GM19467 (cell line): ENCODE results near the gene THADA.

Experiments
- ATAC-seq: cut with Tn5 transposase; IDR thresholded peaks from one replicate; pipeline ENCODE4 v1.9.1; 2021; ENCODE audit warnings: mild to moderate bottlenecking, moderate library complexity; ENCODE audit not compliant: unreplicated experiment

Gene THADA

DNA sequence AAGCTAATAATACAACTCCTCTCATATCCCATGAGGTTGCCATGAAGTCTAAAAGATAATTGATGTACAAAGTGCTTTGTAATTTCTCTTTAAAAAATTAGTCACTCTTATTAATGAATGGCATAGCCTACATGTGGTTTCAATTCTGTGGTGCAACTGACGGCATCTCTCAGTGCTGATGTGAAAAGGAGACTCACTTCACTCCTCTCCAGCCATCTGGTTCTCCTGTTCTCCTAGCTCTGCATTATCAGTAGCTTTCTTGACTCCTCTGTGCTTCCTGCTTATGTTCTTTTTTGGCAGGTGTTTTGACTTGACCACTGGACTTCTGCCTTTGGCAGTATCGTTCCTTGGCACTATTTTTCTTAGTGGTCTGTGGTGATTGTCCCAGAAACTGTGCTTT is 234.6 kb downstream of the THADA start:
- ATAC-seq, result no peak

DNA sequence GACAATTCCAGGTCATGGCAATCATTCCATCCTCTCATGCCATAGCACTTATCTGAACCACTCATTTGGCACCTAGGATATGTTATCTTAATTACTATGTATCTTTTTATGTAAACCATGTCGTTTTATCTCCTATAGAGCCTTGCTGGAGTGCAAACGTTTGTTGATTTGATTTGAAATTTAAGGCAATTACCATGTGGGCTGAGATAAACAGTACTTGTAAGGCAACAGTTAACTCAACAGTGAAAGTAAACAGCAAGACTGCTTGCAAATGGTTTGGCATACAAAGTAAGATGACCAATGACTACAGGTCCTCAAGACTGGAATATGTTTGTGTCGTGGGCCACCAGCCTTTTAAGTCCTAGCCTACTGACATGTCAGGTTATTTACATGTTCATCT is 235.7 kb downstream of the THADA start:
- no peak for ATAC-seq

DNA sequence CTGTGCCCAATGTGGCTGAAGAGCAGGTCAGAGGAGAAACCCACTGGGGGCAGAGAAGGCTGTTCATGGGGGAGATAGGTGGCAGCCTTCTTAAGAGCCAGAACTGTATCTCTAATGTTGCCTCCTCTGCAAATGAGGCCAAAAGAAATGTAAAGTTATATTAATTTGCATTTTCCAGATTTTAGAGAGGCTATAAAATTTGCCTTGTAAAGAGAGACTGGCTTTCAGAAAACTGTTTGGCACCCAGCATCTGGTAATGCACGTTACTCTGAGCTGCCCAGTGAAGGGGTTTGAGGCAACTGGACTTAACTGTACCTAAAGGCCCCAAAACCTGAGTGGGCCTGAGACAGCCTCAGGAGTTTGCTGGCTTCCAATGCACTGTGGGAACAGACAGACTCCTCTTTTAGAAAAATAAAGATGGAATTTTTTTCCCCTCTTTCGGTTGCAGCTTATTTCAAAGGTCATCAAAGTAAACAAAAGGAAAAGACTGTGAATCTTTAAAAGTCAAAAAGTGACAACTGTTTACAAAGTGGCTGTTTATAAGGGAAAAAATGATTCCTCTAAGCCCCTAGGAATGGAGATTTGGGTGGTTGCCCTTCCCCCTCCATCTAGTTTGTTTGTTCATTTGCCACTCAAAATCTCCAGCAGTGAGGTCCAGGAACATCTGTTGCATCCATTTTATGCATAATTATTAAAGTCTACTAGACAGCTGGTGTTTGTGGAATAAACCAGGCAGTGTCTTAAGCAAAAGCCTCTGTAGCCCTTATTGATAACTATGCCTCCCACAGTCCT is 237.2 kb downstream of the THADA start:
- ATAC-seq, result no peak

DNA sequence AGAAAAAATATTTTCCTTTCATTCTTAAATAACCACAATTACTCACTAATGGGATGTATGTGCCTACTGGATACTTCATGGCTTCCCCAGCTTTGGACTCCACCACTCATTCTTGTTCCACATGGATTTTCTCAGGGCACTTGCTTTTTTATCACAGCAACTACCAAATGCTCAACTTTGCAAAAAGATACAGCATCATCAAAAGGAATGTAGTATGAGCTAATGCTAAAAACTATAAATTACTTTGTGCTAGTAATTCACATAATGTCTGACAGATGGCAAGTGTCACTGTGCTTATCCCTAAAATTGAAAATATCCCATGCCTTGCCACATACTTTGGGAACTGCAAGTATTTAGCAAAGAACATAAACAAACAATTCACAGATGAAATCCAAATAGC is 239.1 kb downstream of the THADA start:
- no peak for ATAC-seq

DNA sequence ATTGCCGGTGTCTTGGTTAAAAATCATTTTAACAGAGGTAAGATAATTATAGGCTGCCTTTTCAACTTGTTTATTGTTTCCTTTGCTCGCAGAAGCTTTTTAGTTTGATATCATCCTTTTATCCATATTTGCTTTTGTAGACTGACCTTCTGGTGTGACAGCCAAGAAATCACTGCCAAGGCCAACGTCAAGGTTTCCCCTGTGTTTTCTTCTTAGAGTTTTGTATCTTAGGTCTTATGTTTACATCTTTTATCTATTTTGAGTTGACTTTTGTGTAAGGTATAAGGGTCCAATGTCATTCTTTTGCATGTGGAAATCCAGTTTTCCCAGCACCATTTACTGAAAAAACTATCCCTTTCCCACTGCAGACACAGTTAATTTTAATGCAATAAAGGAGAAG is 240.4 kb downstream of the THADA start:
- no peak for ATAC-seq

DNA sequence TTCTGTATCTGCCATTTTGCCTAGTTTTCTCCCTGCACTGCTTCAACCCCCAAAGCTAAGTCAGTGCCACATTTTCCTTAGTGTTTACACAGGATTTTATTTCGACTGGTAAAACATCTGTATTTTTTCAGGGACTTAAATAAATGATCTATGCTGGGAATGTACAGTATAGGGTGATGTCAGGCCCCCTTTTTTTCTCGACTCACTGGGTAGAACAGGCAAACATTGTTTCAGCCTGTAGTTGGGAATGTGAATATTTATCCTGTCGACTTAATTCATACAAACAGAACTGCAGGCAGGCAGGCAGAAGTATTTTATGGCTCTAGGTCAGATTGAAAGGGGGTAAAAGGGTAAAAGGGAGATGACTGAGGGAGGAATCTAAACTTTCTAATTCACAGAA is 245.9 kb downstream of the THADA start:
- no peak for ATAC-seq

DNA sequence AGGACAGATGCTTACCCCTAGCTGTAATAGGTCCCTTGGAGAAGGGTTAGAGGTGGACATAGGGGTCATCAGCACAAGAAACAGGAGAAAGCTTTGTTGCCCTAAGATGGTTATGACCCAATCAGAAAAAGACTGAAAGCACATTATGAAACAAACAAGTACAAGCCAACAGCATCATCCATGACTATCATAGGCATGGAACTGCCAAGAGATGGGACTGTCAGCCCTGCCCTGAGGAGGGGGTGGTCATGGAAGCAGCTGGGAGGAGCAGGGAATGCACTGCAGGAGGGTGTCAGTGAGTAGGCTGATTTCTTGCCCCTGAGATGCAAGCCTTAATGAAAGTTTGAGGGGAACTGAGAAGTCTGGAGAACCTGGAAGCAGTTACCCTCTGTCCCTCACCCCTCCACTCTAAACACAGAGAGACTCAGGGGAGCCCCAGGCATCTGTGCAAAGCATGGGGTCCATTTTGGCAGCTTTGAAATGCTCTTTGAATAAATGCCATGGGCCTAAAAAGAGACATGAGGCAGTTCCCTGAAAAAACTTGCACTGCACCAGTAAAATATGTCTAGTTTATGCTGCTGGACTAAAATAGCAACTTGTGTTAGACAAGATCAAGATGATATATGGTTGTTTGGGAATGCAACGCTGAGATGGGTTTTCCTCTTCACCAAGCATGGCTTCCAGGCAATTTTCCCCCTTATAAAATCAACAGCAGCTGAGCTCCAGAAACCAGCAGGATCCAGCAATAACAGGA is 246.8 kb downstream of the THADA start:
- ATAC-seq, result no peak

GRCh38 chr2:43347746-43348145 is 248.1 kb downstream of the THADA start:
- ATAC-seq, result no peak

DNA sequence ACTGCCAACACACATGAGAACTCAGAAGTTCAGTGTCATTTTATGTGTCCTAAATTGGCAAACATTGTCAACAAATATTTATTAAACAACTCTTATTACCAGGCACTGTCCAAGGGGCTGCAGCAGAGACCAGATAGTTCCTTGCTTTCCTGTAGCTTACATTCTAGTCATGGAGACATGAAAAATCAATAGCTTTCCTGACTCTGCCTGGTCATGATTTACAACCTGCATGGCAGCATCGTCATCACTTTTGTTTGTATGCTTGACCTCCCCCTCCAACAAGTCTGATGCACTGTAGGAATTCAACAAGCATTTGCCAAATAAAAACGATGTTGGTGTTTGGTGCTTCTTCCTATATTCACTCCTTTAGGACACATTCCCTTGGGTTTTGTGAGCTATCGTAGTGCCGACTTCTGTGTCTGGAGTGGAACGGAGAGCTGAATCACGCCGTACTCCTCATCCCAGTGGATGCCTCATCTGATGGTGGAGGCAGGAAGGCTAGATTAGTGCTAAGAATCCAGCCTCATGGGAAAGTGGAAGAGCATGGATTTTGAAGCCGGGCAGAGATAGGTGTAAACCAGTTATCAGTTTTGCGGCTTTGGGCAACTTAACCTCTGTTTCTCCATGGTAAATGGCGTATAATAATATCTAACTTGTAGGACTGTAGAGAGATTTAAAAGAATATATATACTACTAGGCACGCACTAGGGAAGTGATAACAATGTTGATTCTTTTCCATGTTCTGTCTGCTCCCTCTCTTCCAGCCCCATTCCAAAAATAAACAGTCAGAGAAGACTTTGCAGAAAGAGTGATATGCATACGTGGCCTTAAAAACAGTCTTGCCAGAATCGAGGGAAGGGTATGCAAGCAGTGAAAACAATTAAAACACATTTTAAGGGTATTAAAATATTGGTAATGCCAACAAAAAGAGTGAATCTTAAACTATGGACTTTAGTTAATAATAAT is 249.0 kb downstream of the THADA start:
- no peak for ATAC-seq

DNA sequence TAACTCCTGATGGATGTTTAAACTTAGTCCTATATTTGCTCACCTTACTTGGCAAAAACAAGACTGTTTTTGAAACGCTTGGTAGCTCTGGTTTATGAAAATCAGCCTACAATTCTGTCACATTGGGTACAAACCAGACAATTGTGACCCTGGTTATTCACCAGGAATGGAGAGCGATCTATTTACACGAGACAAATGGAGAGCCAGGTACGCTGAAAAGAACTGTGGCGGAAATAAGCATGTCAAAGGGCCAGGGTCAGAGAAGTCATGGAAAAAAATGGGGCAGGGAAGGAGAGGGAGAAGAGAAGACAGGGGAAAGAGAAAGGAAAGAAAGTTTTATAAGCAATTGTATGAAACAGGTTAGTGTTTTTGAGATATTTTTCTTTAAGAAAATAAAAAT is 250.0 kb downstream of the THADA start:
- ATAC-seq, result no peak

- no peak for ATAC-seq
Measured at GRCh38 chr2:43345391-43345813, 250.4 kb downstream of the THADA start.

DNA sequence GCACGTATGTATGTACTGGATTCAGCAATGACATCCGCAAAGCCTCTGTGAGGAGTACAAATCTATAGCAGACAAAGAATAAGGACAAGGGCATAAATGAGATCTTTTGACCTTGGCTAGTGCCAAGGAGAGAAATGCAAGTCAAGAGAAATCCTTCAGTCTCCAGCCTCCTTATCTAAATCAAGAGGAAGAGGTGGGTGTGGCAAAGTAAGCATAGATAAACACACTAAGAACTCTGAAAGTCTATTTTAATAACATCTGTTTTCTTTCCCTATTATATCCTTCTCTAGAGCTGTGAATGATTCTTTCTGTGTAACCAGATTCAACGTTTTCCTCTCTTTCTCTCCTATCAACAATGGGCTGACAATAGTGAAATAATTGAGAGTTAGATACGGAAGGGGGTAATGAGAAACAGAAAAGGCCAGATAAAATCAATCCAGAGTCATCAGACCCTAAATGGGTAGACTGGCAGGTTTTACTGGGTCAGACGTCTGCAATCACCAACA is 250.9 kb downstream of the THADA start:
- ATAC-seq, result no peak

- no peak for ATAC-seq
Measured at GRCh38 chr2:43343573-43344304, 252.1 kb downstream of the THADA start.

DNA sequence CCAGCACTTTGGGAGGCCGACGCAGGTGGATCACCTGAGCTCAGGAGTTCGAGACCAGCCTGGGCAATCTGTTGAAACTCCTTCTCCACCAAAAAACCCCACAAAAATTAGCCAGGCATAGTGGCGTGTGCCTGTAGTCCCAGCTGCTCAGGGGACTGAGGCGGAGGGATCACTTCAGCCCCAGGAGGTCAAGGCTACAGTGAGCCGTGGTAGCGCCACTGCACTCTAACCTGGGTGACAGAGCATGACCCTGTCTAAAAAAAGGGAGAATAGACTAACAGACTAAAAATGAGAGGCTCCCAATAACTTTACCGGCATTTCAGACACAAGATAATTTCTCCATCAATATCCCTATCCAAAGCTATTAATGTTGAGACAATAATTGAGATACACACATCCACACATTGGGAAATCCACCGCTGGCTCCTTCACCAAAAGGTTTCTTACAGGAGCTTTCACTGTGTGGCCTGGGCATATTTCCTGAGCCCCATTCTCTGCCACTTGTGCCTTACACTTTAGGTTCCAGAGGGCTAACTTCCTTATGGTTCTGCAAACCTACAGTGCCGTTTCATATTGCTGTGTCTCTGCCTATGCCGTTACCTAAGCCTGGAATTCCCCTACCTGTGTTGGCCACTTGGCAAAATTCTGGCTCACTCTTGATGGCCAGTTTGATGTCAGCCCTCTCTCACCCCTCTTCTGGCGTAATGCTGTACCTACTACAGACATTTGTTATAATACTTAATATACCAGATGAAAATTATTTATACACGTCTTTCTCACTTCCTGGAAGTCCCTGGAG is 253.7 kb downstream of the THADA start:
- no peak for ATAC-seq

GRCh38 chr2:43340945-43341356 is 254.9 kb downstream of the THADA start:
- ATAC-seq, result no peak

DNA sequence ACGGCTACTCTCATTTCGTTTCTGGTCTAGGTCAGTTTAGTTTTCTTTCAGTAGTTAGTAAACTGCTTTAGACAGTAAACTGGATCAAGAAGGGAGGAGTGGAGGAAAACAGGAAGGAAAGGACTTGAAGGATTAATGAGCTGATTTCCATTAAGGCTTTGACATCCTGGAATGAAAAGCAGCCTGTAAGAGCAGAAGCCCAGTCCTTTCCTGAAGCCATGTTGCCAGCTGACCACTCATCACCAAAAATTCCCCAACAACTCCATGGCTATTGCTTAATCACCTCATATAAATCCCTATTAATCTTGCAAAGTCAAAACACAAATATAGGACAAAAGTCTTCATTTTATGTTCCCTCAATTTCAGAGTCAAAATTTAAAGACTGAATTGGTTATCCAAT is 255.8 kb downstream of the THADA start:
- no peak for ATAC-seq

GRCh38 chr2:43333656-43334144 is 262.1 kb downstream of the THADA start:
- no peak for ATAC-seq

DNA sequence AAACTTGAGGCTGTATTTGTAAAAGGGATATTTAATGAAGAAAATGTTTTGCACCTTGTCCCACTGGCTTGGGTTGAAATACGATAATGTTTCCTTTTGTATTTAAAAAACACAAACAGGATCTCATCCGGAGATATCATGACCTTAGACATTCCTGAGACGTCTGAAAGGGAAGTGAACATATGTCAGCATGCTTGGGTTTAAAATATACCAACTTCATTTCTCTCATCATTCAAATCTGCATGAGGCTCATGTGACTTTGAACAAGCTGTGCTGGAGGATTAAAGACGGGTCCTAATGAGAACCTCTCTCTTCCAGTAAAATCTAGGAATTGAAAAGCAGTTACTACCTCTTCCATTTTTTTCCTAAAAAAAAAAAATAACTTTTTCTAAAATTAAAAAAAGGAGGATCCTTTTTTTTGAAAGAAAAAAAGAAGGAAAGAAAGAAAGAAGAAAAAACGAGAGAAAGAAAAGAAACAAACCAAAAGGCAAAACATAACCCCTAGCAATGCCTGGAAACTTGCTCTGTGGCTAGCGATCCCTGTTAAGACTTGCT is 262.7 kb downstream of the THADA start:
- no peak for ATAC-seq

DNA sequence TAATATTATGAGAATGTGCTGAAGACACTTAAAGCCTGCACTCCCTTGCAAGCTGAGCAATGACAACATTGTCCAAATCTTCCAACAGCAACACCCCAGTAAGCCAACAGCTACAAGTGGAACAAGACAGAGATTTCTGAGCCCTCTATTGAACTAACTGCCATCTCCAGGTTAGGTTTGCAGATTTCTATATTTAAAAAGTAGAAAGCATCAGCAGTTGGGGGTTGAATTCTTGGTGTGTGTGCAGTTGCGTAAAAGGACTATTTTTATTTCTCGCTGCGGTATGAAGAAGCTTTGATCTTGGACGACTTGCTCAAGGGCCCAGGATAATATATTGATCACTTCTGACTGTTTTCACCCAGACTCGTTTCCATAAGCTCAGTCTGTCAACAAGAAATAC is 263.2 kb downstream of the THADA start:
- ATAC-seq, result no peak
